Forelimb muscle (tissue), 1 donor: ENCODE measurements around the gene SPX. TPM values are rescaled to one million over a fixed set of nuclear protein-coding genes. Genes with fewer than 3 reads are reported as not detected.

Experiments
- DNase-seq: peaks from one replicate; pipeline ENCODE4 v3.0.0-alpha.2; 2013; ENCODE audit warnings: low read depth
- polyA plus RNA-seq: library from polyadenylated mRNA; unstranded; fragments of 120-200 nt; gene quantifications from one replicate; pipeline ENCODE4 v1.2.1, GENCODE V29; 2013; ENCODE audit not compliant: insufficient read length

Gene SPX
- polyA plus RNA-seq, 1 donor, result 29.0 TPM

DNA sequence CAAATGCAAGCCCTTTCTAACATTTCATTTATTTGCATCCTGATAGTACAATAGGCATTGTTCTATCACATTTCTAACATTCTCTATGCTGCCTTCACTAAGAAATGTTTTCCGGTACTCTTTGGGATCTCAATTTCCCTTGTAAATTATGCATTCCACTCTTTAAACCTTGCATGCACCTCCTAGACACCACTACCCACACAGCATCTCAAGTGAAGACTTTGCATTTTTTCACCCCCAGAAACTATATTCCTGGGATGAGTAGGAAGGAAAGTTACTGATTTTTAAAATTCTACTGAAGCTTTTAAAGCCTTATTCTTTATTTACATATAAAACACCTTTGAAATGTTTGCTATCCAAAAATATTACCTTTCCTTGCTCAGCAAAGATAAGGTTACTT lies 51.4 kb downstream of the SPX start:
- DNase-seq, result no peak

DNA sequence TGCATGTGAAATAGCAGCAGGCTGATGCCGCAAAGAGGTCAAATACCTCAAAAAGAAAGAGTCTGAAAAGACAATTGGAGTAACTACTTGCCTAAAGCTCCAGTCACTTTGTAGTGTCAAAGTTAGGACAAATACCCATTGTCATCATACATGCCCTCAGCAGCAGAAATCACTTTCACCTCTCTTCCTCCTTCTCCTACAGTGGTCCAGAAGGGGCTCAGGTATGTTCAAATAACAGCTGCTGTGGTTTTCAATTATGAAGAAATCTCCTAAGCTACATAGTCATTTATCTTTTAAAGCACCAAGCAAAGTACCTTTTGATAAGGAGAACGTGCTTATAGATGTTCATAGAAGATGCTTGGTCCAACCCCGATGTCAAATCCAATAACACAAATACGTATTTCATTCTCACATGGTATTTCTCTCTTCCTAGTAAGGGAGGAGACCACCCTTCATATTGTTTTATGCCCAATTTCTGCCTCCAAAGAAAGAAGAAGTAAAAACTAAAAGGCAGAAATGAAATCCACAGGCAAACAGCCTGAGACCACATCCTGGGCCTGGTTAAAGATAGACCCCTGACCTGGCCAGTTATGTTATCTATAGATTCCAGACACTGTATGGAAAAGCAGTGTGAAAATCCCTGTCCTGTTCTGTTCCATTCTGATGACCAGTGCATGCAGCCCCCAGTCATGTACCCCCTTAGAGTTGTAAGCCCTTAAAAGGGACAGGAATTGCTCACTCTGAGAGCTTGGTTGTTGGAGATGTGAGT lies 54.8 kb downstream of the SPX start:
- DNase-seq, result no peak

Other genes with a start within 250 kb of the SPX start
- not detected for gene SLCO1A2, start 191.4 kb upstream of the SPX start, polyA plus RNA-seq
- not detected for gene IAPP, start 153.4 kb upstream of the SPX start, polyA plus RNA-seq
- 18.5 TPM for gene PYROXD1, start 88.6 kb upstream of the SPX start, polyA plus RNA-seq
- 29.5 TPM for gene RECQL, start 24.7 kb upstream of the SPX start, polyA plus RNA-seq
- gene GOLT1B, start 24.5 kb upstream of the SPX start, polyA plus RNA-seq, result 38.2 TPM
- gene GYS2, start 78.6 kb downstream of the SPX start, polyA plus RNA-seq, result 0.24 TPM
- gene LDHB, start 131.5 kb downstream of the SPX start, polyA plus RNA-seq, result 734 TPM
- gene KCNJ8, start 248.4 kb downstream of the SPX start, polyA plus RNA-seq, result 35.0 TPM